HG02973 (cell line): ENCODE data around the gene EXOSC9.

Experiments used
- ATAC-seq: cut with Tn5 transposase; IDR thresholded peaks from one replicate; pipeline ENCODE4 v1.9.1; 2021; ENCODE audit warnings: moderate library complexity; ENCODE audit not compliant: unreplicated experiment

The EXOSC9 gene

DNA sequence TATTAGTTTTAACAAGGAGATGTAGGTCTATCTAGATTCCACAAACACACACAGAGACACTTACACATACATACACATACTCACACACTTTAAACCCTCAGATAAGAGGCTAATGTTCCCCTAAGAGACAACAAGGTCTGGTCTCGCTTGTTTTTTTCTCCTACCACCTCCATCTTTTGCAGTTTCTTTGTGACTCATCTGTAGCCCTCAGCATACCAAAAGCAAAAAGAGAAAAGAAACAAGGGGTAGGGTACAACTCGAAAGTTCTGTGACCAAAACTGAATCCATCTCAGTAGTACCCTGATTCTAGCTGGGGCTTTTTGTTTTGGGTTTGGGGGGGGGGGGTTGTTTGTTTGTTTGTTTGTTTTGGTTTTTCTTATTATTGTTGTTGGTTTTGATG lies 12.2 kb upstream of the EXOSC9 start:
- peak; percentile 96 for ATAC-seq

GRCh38 chr4:121789455-121789854 lies 11.7 kb upstream of the EXOSC9 start:
- no peak for ATAC-seq

GRCh38 chr4:121789960-121790829 lies 10.9 kb upstream of the EXOSC9 start:
- no peak for ATAC-seq

DNA sequence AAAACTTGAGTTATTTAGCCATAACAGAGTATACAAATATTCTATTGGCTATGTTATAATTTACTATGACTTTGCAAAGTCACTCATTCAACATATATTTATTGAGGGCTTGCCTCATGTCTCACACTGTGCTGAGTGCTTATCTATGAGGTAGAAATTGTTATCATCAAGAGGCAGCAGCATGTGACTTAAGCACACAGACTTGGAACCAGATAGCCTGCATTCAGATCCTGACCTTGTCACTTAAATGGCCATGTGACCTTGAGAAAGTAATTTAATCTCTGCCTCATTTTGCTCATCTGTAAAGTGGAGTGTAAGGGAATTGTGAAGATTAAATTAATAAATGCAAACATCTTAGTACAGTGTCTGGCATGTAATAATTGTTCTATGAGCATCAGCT lies 10.1 kb upstream of the EXOSC9 start:
- ATAC-seq: no peak

- no peak for ATAC-seq
These were observed 9.6 kb upstream of the EXOSC9 start for GRCh38 chr4:121791481-121791880.

DNA sequence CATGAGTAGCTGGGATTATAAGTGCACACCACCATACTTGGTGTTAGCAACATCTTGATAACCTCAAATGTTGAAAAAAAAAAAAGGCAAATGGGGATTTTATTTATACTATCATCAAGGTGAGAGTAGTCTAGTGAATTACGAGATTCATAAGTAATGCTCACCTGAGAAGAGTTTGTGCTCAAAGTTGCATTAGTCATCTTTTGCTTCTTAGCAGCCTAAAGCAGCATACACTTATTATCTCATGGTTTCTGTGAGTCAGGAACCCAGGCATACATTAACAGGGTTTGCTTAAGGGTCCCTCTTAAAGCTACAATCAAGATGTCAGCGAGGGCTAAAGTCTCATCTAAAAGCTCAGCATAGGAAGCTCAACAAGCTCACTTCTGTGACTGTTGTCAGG lies 8.2 kb upstream of the EXOSC9 start:
- ATAC-seq: no peak

DNA sequence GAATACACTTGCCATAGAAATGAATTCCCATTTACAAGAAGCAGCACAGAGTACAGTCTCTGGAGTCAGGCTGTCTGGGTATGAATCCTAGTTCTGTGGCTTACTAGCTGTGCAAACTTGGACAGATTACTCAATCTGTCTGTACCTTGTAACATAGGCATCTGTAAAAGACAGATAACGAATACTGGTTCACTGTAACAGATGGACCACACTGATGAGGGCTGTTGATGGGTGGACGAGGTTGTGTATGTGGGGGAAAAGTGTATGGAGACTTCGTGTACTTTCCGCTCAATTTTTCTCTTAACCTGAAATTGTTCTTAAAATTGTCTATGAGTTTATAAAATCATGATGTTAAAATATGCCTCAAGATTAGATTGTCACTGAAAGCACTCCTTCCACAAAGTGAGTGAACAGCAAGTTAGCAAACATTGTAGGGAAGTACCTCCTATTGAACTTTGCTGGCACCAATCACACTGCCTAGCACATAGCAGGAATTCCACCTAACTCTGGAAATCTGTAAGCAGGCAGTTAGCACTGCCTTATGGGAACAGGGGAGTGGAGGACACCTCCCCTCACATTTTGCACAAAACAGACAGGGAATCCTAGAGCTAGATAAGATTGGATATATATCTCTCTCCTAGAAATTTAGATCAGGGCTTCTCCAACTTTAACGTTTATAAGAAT lies 6.5 kb upstream of the EXOSC9 start:
- no peak for ATAC-seq

DNA sequence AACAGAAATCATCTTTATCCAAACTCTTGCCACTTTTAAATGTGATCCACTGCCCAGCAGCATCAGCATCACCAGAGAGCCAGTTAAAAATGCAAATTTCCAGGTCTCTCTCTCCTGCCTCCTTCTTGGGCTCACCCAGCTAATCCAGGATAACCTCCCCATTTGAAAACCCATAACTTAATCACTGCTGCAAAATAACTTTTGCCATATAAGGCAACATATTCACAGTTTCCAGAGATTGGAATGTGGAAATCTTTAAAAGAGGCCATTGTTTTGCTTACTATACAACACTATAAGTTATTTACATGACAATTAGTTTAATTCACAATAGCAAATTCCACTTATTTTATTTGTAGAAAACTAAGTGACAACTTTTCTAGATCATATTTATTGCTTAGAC lies 4.8 kb upstream of the EXOSC9 start:
- ATAC-seq: no peak

GRCh38 chr4:121799208-121799823 lies 1.8 kb upstream of the EXOSC9 start:
- ATAC-seq: no peak

DNA sequence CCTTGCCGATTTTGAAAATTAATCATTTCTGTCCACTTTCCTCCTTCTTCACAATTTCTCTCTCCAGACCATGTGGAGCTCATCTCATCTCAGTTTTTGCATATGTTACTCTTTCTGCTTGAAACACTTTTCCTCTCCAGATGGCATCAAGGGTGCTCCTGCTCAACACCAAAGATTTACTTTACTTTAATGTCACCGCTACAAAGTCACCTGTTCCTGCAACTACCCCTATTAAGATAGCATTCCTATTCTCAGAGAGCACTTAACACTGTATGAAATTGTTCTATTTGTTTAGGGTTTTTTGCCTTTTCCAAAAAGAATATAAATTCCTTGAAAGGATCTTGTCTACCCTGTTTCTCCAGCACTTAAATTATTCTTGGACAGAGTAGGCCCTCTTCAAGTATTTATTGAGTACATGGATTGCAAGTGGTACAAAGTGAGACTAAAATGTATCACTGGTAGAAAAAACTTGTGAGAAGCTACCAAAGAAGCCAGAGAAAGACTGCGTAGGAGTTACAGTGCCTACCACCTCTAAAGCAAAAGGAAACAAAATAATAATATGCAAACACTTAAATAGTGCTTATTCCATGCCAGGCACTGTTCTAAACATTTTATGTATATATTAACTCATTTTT lies 1.1 kb upstream of the EXOSC9 start:
- ATAC-seq: no peak

DNA sequence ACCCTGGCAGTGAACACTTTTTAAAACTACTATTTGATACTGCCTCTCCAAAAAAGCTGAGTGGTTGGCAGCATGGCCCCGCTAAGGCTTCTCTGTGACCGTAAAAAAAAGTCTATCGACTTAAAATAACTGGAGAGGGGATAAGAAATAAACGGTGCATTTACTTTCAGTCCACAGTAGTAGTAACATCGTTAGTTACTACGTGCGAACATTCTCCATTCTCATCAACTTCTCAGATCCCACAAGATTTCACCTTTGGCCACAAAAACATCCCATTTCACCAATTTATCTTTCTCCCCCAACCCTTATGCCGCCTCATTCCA lies 524 bp upstream of the EXOSC9 start:
- peak; percentile 7 for ATAC-seq

- ATAC-seq: no peak
These were observed 572 bp downstream of the EXOSC9 start for GRCh38 chr4:121801715-121802075.

DNA sequence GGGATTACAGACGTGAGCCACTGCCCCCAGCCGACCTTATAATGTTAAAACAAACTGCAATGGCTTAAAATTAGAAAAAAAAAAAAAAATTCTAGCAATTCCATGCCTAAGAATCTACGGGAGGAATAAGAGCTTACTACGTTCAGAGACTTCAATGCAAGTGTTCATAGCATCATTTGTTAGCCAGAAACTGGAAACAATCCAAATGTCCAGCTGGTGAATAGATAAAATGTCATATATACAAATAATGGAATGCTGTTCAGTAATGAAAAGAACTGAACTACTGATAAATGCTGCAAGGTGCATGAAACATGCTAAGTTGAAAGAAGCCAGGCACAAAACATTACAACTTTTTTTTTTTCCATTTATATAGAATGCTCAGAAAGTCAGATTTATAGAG lies 5.3 kb downstream of the EXOSC9 start:
- no peak for ATAC-seq

DNA sequence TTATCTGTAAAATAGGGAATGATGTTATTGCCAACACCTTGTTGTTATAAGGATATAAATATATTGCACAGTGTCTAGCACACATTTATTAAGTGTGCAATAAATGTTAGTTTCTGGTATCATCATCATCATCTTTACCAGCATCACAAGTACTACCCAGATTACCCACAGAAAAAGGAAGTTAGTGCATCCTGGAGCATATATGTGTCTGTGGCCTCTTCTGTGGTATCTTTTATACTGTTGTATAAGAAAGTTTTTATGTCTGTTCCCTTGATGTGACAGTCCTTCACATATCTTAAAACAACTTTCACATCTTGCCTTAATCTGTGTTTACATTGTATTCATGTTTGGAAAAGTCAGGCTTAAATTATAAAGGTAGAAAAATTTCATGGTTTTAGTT lies 10.0 kb downstream of the EXOSC9 start:
- no peak for ATAC-seq

DNA sequence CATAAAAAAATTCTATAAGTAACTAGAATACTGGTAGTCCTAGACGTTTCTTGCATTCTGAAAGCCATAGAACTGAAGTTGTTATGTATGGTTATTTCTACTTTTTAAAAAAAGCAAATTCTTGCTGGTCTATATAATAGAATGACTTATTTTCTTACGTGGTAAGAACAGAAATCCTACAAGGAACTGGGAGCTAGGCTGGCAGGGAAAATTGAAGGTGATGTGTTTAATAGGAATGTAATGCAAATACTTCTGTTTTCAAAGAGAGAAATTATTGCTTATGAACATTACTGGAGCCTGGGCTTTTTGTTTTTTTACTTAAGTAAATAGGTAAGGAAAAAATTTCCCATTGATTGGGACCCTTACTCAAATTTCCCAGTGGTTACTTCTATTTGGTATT lies 13.6 kb downstream of the EXOSC9 start:
- no peak for ATAC-seq

GRCh38 chr4:121817006-121817405 lies 15.9 kb downstream of the EXOSC9 start:
- ATAC-seq: no peak

GRCh38 chr4:121817701-121818100 lies 16.6 kb downstream of the EXOSC9 start:
- no peak for ATAC-seq

GRCh38 chr4:121818215-121818614 lies 17.1 kb downstream of the EXOSC9 start:
- no peak for ATAC-seq

GRCh38 chr4:121819216-121819965 lies 18.3 kb downstream of the EXOSC9 start:
- ATAC-seq: no peak

- no peak for ATAC-seq
These were observed 20.9 kb downstream of the EXOSC9 start for GRCh38 chr4:121822047-121822446.
